ENCODE measurements around the gene CYSTM1. TPM values are rescaled to one million over a fixed set of nuclear protein-coding genes. Genes with fewer than 3 reads are reported as not detected.
A peak's percentile ranks its signal among the peaks of the same experiment; 100 is the strongest.

The CYSTM1 gene
- total RNA-seq, 1 donor from 2014 or later = 24.6 TPM

- DNase-seq (ENCODE audit: low spot score) = no peak
- no peak for ATAC-seq
Observed at GRCh38 chr5:140250386-140250785, 75.4 kb downstream of the CYSTM1 start.

- DNase-seq (ENCODE audit: low spot score) (no peak), ATAC-seq (no peak)
Observed at GRCh38 chr5:140251527-140251973, 76.6 kb downstream of the CYSTM1 start.

DNA sequence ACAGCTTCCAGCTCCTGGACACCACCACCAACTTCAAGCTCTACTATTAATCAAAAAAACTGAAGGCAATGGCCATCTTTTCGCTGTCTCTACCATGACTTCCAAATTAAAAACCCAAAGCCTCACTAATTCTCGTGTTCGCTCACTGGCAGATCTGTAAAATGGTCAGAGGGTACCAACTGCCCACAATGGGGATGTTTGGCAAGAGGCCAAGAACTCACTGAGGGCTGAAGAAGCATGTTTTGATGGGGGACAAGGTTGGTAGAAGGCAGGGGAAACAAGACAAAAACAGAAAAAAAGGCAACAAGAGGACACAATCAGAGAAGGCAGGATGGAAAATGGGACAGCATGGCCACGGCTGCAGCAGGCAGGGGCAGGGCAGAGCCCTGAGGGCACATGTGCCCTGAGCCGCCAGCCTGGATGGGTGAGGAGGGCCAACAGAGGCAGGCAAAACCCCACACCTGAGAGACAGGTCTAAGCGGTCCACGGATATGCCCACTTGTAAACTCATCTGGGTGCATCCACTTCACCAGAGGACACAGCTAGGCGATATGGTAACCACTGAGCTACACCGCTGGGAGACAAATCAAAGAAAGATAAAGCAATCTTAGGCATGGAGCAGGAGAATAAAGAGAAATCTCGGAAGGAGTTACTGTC, 77.6 kb downstream of the CYSTM1 start:
- DNase-seq (ENCODE audit: low spot score) (no peak), ATAC-seq (no peak)

DNA sequence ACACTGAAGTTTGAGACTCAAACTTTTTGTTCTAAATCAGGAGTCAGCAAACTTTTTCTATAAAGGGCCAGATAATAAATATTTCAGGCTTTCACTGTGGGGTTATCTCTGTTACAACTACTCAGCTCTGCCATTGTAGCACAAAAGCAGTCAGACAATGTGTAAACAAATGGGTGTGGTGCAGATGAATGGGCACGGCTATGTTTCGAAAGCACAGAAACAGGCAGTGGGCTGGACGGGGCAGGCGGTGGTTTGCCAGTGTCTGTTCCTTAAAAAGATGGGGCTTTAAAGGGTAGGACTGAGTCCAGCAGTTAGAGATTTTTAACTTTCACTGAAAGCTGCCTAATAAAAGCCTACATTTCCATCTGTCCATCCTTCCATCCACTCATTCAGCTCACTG, 79.0 kb downstream of the CYSTM1 start:
- no peak for DNase-seq (ENCODE audit: low spot score)
- ATAC-seq = peak; percentile 45

GRCh38 chr5:140255460-140256157, 80.6 kb downstream of the CYSTM1 start:
- no peak for DNase-seq (ENCODE audit: low spot score)
- no peak for ATAC-seq

GRCh38 chr5:140256726-140257125, 81.7 kb downstream of the CYSTM1 start:
- DNase-seq (ENCODE audit: low spot score) = no peak
- no peak for ATAC-seq

DNA sequence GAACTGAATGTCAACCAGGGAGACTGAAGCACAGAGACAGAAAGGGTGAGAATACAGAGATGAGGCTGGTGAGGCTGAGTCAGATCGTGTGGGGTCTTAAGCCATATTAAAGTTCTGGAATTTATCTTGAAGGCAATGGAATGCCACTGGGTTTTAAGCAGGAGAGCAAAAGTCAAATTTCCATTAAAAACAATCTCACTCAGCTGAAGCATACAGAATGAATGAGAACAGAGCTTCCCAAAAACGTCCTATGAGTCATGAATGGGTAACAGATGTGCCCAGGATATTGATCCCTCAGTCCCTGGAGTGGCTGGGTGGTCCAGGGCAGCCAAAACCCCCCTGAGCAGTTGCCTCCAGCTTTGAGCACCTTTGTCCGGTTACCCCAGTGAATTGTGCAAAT, 83.0 kb downstream of the CYSTM1 start:
- no peak for ATAC-seq
- no peak for DNase-seq (ENCODE audit: low spot score)

DNA sequence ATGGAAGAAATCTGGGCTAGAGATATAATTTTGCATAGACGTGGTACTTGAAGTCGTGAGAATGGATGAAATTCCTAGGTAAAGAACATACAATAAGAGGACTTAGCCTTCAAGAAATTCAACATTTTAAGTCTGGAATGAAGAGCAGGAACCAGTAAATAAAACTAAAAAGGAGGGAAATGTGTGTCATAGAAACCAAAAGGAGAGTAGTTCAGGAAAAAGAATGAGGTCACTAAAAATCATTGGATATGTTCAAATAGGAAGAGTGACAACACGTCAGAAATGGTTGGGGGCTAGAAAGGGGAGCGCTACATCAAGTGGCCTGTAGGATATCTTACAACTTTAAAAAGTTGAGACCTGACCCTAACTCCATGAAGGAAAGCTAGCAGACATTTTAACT, 83.9 kb downstream of the CYSTM1 start:
- DNase-seq (ENCODE audit: low spot score) (no peak), ATAC-seq (no peak)

DNA sequence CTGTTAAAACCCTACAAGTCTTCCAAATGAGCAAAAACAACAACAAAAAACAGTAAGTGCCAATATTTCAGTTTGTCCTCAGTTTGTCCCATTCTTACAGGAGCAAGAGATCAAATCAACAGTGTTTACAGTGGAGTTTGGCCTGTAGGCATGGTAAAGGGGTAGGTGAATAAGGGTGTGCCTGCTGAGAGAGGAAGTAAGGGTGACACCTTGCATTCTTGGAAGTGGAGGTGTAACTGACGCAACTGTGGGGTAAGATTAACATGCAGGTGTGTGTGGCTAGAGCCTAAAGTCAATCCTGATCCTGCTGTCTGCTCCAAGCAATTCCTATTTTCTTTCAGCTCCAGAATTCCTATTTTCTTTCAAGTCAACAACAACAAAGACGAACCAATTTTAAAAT, 84.5 kb downstream of the CYSTM1 start:
- ATAC-seq (no peak), DNase-seq (ENCODE audit: low spot score) (no peak)

DNA sequence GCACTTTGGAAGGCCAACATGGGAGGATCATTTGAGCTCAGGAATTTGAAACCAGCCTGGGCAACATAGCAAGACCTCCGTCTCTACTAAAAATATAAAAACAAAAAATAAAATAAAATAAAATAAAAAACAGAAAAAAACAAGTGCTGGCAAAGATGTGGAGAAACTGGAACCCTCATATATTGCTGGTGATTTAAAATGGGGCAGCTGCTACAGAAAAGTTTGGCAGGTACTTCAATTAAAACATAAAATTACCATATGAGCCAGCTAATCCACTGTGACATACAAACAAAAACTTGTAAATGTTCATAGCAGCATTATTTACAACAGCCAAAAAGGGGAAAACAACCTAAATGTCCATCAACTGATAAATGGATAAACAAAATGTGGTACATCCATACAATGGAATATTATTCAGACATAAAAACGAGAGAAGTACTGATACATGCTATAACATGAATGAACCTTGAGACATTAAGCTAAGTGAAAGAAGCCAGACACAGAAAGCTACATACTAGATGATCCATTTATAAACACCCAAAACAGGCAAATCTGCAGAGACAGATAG, 85.2 kb downstream of the CYSTM1 start:
- no peak for ATAC-seq
- DNase-seq (ENCODE audit: low spot score) = no peak

DNA sequence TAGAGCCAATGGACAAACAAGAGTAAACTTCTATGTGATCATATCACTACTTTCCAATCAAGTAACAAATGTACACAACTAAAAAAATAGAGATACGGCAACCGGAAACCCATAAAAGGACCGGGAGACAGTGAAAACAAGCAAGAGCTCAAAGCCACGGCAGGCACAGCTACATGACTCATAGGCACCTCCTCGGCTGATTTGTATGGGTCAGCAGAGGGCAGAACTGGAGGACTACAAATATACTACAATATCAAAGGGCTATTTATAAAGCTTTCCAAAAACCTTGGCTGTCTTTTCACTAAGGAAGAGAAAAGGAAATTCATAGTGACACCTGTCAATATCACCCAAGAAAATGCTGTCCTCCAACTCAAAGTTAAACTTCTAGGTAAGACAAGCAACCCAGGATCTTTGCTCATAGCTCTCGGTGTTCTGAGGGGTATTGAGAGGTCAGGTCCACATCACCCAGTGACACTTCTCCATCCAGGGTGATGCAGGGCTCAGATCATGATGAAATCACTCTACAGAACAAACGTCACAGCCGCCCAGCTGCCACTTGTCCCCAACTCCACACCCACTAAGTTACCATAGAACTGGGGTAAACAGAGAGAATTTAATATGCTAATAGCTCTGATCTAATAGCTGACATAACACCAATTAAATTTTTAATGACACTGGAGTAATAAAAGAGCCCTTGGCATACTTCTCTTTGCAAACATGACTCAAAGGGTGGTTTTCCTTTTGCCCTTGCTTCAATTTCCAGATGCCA, 86.6 kb downstream of the CYSTM1 start:
- DNase-seq (ENCODE audit: low spot score) (peak; percentile 67), ATAC-seq (peak; percentile 97)

- ATAC-seq (no peak), DNase-seq (ENCODE audit: low spot score) (no peak)
Observed at GRCh38 chr5:140262221-140262620, 87.2 kb downstream of the CYSTM1 start.

DNA sequence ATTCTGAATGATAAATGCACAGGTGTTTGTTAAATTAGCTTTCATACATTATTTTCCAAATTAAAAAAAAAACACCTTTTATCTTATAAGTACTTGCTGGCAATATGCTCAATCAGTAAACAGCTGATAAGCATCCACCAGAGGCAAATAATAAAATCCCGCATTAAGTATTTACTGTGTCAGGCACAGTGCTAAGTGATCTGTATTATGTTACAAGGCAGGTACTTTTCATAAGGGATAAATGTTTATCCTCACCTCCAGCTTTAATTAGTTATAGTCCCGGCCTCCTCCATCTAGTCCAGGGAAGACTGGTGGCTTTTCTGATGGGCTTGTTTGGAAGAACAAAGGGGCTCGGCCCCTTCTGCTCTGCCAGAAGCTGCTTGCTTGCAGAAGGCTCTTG, 87.9 kb downstream of the CYSTM1 start:
- no peak for ATAC-seq
- DNase-seq (ENCODE audit: low spot score) = no peak

GRCh38 chr5:140265845-140266244, 90.9 kb downstream of the CYSTM1 start:
- ATAC-seq = no peak
- DNase-seq (ENCODE audit: low spot score) = no peak

GRCh38 chr5:140266471-140267200, 91.6 kb downstream of the CYSTM1 start:
- DNase-seq (ENCODE audit: low spot score) (no peak), ATAC-seq (peak; percentile 19)

DNA sequence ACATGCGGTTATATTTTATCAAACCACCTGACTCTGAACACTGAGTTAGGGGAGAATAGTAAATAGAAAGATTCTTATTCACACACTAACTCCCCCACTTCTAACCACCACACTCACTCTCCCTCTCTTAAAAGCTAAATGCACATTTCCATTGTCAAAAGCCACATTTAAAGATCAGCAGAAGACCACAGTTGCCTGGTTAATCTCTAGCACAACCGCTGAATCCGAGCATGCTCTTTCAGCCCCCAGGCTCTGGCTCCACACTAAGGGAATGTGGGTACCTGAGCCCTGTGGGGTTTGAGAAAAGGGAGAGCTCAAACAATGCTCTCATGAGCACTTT, 92.2 kb downstream of the CYSTM1 start:
- ATAC-seq = no peak
- DNase-seq (ENCODE audit: low spot score) = no peak

DNA sequence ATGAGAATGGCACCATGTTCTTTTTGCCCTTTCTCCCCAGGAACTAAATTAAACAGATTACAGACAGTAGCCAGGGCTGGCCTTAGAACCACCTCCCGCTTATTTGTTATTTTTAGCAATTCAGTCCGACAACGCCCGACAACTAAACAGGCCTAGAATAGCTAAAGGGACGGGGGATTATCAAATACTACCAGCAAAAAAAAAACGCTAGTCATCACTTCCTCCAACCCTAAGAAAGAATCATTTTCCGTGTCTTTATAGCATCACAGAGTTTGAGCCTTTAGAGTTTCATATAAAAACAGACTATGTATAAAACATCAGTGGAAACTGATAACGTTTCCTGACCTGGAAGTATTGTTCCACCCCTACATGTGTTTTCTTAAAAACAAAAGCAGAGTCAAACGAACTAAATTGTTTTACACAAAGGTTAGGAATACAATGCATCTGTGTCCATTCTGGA, 92.6 kb downstream of the CYSTM1 start:
- ATAC-seq = no peak

DNA sequence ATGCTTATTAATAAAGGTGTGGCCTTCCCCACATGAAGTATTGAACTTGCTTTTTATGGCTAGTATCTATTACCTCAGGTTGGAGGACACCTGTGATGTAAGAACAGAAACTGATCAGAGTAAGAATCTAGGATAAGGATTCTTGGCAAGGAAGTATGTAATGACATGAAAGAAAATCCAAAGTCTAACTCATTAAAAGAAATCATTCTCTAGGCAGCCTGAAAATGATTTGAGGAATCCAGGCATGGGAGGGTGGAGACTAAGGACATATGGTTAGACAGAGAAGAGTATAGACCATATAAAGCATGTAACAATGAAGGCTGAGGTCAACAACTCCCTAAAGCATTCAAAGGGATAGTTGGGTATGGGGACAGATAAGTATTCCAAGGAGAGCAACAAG, 95.0 kb downstream of the CYSTM1 start:
- DNase-seq (ENCODE audit: low spot score) = no peak
- no peak for ATAC-seq

More for the DNA sequence above, 92.6 kb downstream of the CYSTM1 start:
- DNase-seq (ENCODE audit: low spot score) = no peak

DNA sequence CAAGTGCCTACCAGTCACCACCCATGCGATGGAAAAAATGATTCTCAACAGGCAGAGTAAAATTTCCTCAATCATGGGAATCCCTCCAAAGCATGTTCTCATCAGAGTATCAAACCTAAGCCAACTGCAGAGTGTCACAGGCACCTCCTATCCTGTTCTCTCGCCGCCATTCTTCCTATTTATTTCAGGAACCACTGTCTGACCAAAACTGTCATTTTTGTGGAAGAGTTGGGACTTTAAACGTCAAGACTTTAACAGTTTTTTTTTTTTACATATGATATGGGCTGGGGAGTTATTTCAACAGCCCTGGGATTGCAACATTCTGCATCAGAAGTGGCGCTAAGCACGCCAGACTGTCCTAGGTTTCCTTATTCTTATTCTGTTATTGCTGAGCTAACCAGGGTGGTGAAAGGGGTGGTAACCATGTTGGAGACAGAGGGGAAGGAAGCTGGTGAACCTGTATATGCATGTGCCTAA, 98.5 kb downstream of the CYSTM1 start:
- no peak for DNase-seq (ENCODE audit: low spot score)
- ATAC-seq = peak; percentile 53

DNA sequence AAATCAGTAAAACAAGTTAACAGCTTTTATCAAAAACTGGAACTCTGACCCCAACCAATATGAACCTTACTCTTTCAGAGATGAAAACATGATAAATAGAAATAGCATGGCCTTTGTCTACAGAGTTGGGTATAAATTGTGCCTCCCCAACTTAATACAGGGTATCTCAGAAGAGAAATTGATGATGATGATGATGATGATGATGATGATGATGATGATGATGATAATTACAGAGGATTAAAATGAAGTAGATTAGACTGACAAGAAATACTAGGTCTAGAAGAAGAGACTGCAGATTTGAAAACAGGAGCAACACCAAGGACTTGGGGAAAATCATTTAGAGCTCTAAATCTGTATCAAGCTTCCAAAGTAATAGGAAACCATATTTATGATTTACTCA, 100.8 kb downstream of the CYSTM1 start:
- no peak for ATAC-seq
- DNase-seq (ENCODE audit: low spot score) = no peak

- ATAC-seq = no peak
Observed at GRCh38 chr5:140282266-140282665, 107.3 kb downstream of the CYSTM1 start.

More at GRCh38 chr5:140282266-140282665, 107.3 kb downstream of the CYSTM1 start:
- DNase-seq (ENCODE audit: low spot score) = no peak
